Adipocyte (in vitro differentiated cells): ENCODE results near the gene CACNA1H.

Experiments used
- DNase-seq: peaks from one replicate; pipeline ENCODE4 v3.0.0-alpha.2; 2015; ENCODE audit warnings: low read depth
- H3K27me3 ChIP-seq: replicated peaks from 2 replicates; pipeline ENCODE4 v1.7.0; 2013; ENCODE audit warnings: mild to moderate bottlenecking, low read length, moderate library complexity; ENCODE audit not compliant: control insufficient read depth, insufficient read depth
- H3K36me3 ChIP-seq: 2 replicates; pipeline ENCODE4 v1.7.0; 2013; ENCODE audit warnings: low read length, mild to moderate bottlenecking, moderate library complexity; ENCODE audit not compliant: control insufficient read depth, insufficient read depth, severe bottlenecking
- H3K4me1 ChIP-seq: 2 replicates; pipeline ENCODE4 v1.7.0; 2013; ENCODE audit warnings: mild to moderate bottlenecking, low read length, moderate library complexity; ENCODE audit not compliant: control insufficient read depth, insufficient read depth
- H3K4me3 ChIP-seq: 2 replicates; pipeline ENCODE4 v1.7.0; 2013; ENCODE audit warnings: mild to moderate bottlenecking, low read length, moderate library complexity
- H3K9ac ChIP-seq: 2 replicates; pipeline ENCODE4 v1.7.0; 2013; ENCODE audit warnings: mild to moderate bottlenecking, low read length, moderate library complexity
- H3K9me3 ChIP-seq: 2 replicates; pipeline ENCODE4 v1.7.0; 2013; ENCODE audit warnings: mild to moderate bottlenecking, low read length, moderate library complexity; ENCODE audit not compliant: control insufficient read depth

CACNA1H gene

GRCh38 chr16:1213231-1213630, 60.3 kb downstream of the CACNA1H start:
- no peaks in the 10 kb centered on the region for H3K9me3 ChIP-seq
- H3K4me1 ChIP-seq: no peaks in the 10 kb centered on the region
- H3K27me3 ChIP-seq: no peaks in the 10 kb centered on the region
- DNase-seq: no peak
- H3K9ac ChIP-seq: no peak overlapping the region
- H3K4me3 ChIP-seq: no peak overlapping the region
- H3K36me3 ChIP-seq: no peaks in the 10 kb centered on the region

GRCh38 chr16:1213796-1214372, 61.0 kb downstream of the CACNA1H start:
- Histone ChIP-seq H3K9ac (no peak overlapping the region), H3K27me3 (no peaks in the 10 kb centered on the region), H3K4me3 (no peak overlapping the region), H3K9me3 (no peaks in the 10 kb centered on the region), H3K36me3 (no peaks in the 10 kb centered on the region), H3K4me1 (no peaks in the 10 kb centered on the region)
- DNase-seq: no peak

GRCh38 chr16:1214719-1215118, 61.8 kb downstream of the CACNA1H start:
- Histone ChIP-seq H3K9me3 (no peaks in the 10 kb centered on the region), H3K36me3 (no peaks in the 10 kb centered on the region), H3K4me1 (no peaks in the 10 kb centered on the region), H3K9ac (no peak overlapping the region), H3K4me3 (no peak overlapping the region), H3K27me3 (no peaks in the 10 kb centered on the region)
- no peak for DNase-seq

GRCh38 chr16:1215574-1216295, 62.8 kb downstream of the CACNA1H start:
- Histone ChIP-seq H3K4me1 (no peaks in the 10 kb centered on the region), H3K9me3 (no peaks in the 10 kb centered on the region), H3K9ac (no peak overlapping the region), H3K36me3 (no peaks in the 10 kb centered on the region), H3K27me3 (no peaks in the 10 kb centered on the region), H3K4me3 (no peak overlapping the region)
- DNase-seq: no peak

- H3K9me3 ChIP-seq: no peaks in the 10 kb centered on the region
These were observed 63.4 kb downstream of the CACNA1H start for GRCh38 chr16:1216296-1216619.

GRCh38 chr16:1216681-1217400, 63.9 kb downstream of the CACNA1H start:
- no peak overlapping the region for H3K9ac ChIP-seq
- H3K4me1 ChIP-seq: no peaks in the 10 kb centered on the region
- no peaks in the 10 kb centered on the region for H3K27me3 ChIP-seq
- H3K9me3 ChIP-seq: no peaks in the 10 kb centered on the region
- no peak overlapping the region for H3K4me3 ChIP-seq
- no peak for DNase-seq
- no peaks in the 10 kb centered on the region for H3K36me3 ChIP-seq

More at GRCh38 chr16:1216296-1216619, 63.4 kb downstream of the CACNA1H start:
- Histone ChIP-seq H3K36me3 (no peaks in the 10 kb centered on the region), H3K27me3 (no peaks in the 10 kb centered on the region), H3K4me3 (no peak overlapping the region), H3K4me1 (no peaks in the 10 kb centered on the region), H3K9ac (no peak overlapping the region)
- no peak for DNase-seq

GRCh38 chr16:1217526-1217925, 64.6 kb downstream of the CACNA1H start:
- Histone ChIP-seq H3K9me3 (no peaks in the 10 kb centered on the region), H3K36me3 (no peaks in the 10 kb centered on the region), H3K27me3 (peaks cover 3% of the 10 kb centered on the region), H3K4me1 (no peaks in the 10 kb centered on the region), H3K9ac (no peak overlapping the region), H3K4me3 (no peak overlapping the region)
- DNase-seq: no peak

- no peak overlapping the region for H3K4me3 ChIP-seq
- H3K4me1 ChIP-seq: no peaks in the 10 kb centered on the region
- H3K27me3 ChIP-seq: peaks cover 10% of the 10 kb centered on the region
- no peaks in the 10 kb centered on the region for H3K9me3 ChIP-seq
- DNase-seq: no peak
- H3K36me3 ChIP-seq: no peaks in the 10 kb centered on the region
- H3K9ac ChIP-seq: no peak overlapping the region
These were observed 65.4 kb downstream of the CACNA1H start for GRCh38 chr16:1218061-1218929.

GRCh38 chr16:1218930-1219611, 66.2 kb downstream of the CACNA1H start:
- Histone ChIP-seq H3K9me3 (no peaks in the 10 kb centered on the region), H3K36me3 (no peaks in the 10 kb centered on the region), H3K27me3 (peaks cover 10% of the 10 kb centered on the region), H3K9ac (no peak overlapping the region), H3K4me3 (no peak overlapping the region), H3K4me1 (no peaks in the 10 kb centered on the region)
- DNase-seq: no peak

GRCh38 chr16:1220098-1220728, 67.3 kb downstream of the CACNA1H start:
- H3K4me1 ChIP-seq: no peaks in the 10 kb centered on the region
- no peaks in the 10 kb centered on the region for H3K9me3 ChIP-seq
- H3K36me3 ChIP-seq: no peaks in the 10 kb centered on the region
- no peak for DNase-seq
- peaks cover 10% of the 10 kb centered on the region for H3K27me3 ChIP-seq
- H3K9ac ChIP-seq: no peak overlapping the region
- H3K4me3 ChIP-seq: no peak overlapping the region
